ENCODE results near the gene MAGEB6B.
"Not testable (repeated sequence)": the region's sequence is repeated elsewhere in the genome, so short reads cannot be mapped to it uniquely, and the experiment has no call there.

MAGEB6B gene

GRCh38 chrX:26160301-26160700 lies at the start of gene MAGEB6B:
MAGEB6B (plus strand) TSS chrX:26160601; CDS start chrX:26160601, 0 bp downstream.
- Histone ChIP-seq H3K27me3 (ENCODE audit: insufficient read depth, low read depth, severe bottlenecking) (no peaks in the 10 kb centered on the region), H3K27ac (no peak within 1 kb of the TSS), H3K36me3 (no peaks in the 10 kb centered on the region), H3K4me3 (ENCODE audit: low read depth, low read length) (no peak within 1 kb of the TSS), H3K9me3 (ENCODE audit: severe bottlenecking) (no peaks in the 10 kb centered on the region)
- no peak for DNase-seq
- no peak for TF ChIP-seq CTCF (IDR thresholded peaks at IDR 0.05; ENCODE audit: low read depth, low read length)

- H3K27ac ChIP-seq = no peak within 1 kb of the TSS
- no peaks in the 10 kb centered on the region for H3K36me3 ChIP-seq
- no peaks in the 10 kb centered on the region for H3K27me3 ChIP-seq (ENCODE audit: insufficient read depth, low read depth, severe bottlenecking)
- no peaks in the 10 kb centered on the region for H3K9me3 ChIP-seq (ENCODE audit: severe bottlenecking)
- DNase-seq = no peak
- TF ChIP-seq CTCF (IDR thresholded peaks at IDR 0.05; ENCODE audit: low read depth, low read length) = no peak
- H3K4me3 ChIP-seq (ENCODE audit: low read depth, low read length) = no peak within 1 kb of the TSS
These were observed 22.1 kb upstream of the MAGEB6B start, which contains the start of gene MAGEB18 for GRCh38 chrX:26138274-26138673. MAGEB18 (plus strand) TSS chrX:26138343; CDS start chrX:26138986, 643 bp downstream.

- Histone ChIP-seq H3K27me3 (ENCODE audit: insufficient read depth, low read depth, severe bottlenecking) (no peaks in the 10 kb centered on the region), H3K9me3 (ENCODE audit: severe bottlenecking) (no peaks in the 10 kb centered on the region), H3K36me3 (no peaks in the 10 kb centered on the region), H3K4me3 (ENCODE audit: low read depth, low read length) (no peak overlapping the region), H3K27ac (no peak overlapping the region)
- DNase-seq = no peak
- no peak for TF ChIP-seq CTCF (IDR thresholded peaks at IDR 0.05; ENCODE audit: low read depth, low read length)
These were observed 14.4 kb upstream of the MAGEB6B start for GRCh38 chrX:26146024-26146423.

- DNase-seq = no peak
- Histone ChIP-seq H3K36me3 (no peaks in the 10 kb centered on the region), H3K27ac (no peak within 1 kb of the TSS), H3K27me3 (ENCODE audit: insufficient read depth, low read depth, severe bottlenecking) (no peaks in the 10 kb centered on the region), H3K4me3 (ENCODE audit: low read depth, low read length) (no peak within 1 kb of the TSS), H3K9me3 (ENCODE audit: severe bottlenecking) (peaks cover 2% of the 10 kb centered on the region)
- no peak for TF ChIP-seq CTCF (IDR thresholded peaks at IDR 0.05; ENCODE audit: low read depth, low read length)
These were observed 31.8 kb downstream of the MAGEB6B start, which contains the start of gene MAGEB6 for GRCh38 chrX:26192204-26192603. MAGEB6 (plus strand) TSS chrX:26192440; CDS start chrX:26193847, 1,407 bp downstream.

- no peak overlapping the region for H3K4me3 ChIP-seq (ENCODE audit: low read depth, low read length)
- no peak for DNase-seq
- H3K36me3 ChIP-seq = no peaks in the 10 kb centered on the region
- no peaks in the 10 kb centered on the region for H3K9me3 ChIP-seq (ENCODE audit: severe bottlenecking)
- H3K27me3 ChIP-seq (ENCODE audit: insufficient read depth, low read depth, severe bottlenecking) = no peaks in the 10 kb centered on the region
- no peak overlapping the region for H3K27ac ChIP-seq
- TF ChIP-seq CTCF (IDR thresholded peaks at IDR 0.05; ENCODE audit: low read depth, low read length) = no peak
These were observed 43.2 kb downstream of the MAGEB6B start for GRCh38 chrX:26203561-26203960.

GRCh38 chrX:26204717-26205116 lies 44.3 kb downstream of the MAGEB6B start:
- DNase-seq; H3K4me3 ChIP-seq (ENCODE audit: low read depth, low read length); H3K9me3 ChIP-seq (ENCODE audit: severe bottlenecking); H3K36me3 ChIP-seq; H3K27ac ChIP-seq; H3K27me3 ChIP-seq (ENCODE audit: insufficient read depth, low read depth, severe bottlenecking): not testable (repeated sequence)
